WI38 (cell line): Measurements from ENCODE around the gene ANKRA2.
"Not testable (repeated sequence)": the region's sequence is repeated elsewhere in the genome, so short reads cannot be mapped to it uniquely, and the experiment has no call there.

Experiments used
- H3K4me3 ChIP-seq: 2 replicates; pipeline ENCODE4 v1.5.1; 2011; ENCODE audit warnings: low read depth, mild to moderate bottlenecking, control low read depth, low read length
- TF ChIP-seq, protein P1 (sequence below): IDR thresholded peaks from 2 replicates; pipeline ENCODE4 v1.5.1; 2012; ENCODE audit warnings: low read depth, mild to moderate bottlenecking, control low read depth, low read length

ANKRA2 gene

DNA sequence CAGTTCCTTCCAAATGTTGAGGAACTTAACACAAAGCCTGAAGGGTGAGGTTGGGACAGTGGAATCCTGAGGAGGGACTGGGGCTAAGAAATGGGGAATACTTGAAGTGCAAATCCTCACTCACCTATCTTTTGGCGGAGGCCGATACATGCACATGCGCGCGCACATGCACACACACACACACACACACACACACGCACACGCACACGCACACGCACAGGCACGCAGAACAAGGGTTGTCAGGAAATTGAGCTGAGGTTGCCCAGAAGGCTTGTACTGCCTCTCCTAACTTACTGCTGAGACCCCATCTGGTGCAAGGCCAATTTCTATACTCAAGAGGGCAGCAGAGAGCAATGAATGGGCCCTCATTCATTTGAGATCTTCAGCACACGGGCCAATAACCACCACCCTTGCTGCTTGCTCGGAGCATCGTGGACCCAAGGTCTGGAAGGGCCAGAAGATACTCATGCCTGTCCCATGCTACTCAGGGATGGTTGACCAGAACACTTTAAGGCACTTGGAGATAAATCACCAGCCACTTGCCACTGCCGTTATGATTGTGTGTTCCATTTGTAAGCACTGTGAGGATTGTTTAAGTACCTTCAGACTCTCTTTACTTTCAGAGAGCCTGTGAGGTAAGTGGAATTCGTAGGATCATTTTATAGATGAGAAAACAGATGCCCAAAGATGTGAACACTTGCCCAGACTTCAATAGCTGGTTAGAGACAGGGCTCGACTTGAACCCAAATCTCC is 45.7 kb downstream of the ANKRA2 start:
- TF ChIP-seq, protein P1, sequence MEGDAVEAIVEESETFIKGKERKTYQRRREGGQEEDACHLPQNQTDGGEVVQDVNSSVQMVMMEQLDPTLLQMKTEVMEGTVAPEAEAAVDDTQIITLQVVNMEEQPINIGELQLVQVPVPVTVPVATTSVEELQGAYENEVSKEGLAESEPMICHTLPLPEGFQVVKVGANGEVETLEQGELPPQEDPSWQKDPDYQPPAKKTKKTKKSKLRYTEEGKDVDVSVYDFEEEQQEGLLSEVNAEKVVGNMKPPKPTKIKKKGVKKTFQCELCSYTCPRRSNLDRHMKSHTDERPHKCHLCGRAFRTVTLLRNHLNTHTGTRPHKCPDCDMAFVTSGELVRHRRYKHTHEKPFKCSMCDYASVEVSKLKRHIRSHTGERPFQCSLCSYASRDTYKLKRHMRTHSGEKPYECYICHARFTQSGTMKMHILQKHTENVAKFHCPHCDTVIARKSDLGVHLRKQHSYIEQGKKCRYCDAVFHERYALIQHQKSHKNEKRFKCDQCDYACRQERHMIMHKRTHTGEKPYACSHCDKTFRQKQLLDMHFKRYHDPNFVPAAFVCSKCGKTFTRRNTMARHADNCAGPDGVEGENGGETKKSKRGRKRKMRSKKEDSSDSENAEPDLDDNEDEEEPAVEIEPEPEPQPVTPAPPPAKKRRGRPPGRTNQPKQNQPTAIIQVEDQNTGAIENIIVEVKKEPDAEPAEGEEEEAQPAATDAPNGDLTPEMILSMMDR, result peak; percentile 78
- no peak overlapping the region for H3K4me3 ChIP-seq

DNA sequence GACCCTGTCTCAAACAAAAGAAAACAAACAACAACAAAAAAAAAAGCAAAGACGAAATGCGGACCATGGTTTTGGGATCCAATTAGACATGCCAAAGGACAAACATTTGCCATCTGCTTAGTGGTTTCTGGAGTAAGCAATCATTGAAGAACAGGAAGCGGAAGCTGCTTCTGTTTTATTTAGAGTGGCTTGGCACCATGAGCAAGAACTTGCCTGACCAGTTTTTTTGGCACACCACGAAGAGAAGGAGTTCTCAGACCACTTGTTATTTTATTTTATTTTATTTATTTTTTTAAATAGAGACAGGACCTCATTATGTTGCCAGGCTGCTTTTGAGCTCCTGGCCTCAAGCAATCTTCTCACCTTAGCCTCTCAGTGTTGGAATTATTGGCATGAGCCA is 50.2 kb downstream of the ANKRA2 start:
- TF ChIP-seq, protein P1, result no peak
- no peak overlapping the region for H3K4me3 ChIP-seq

DNA sequence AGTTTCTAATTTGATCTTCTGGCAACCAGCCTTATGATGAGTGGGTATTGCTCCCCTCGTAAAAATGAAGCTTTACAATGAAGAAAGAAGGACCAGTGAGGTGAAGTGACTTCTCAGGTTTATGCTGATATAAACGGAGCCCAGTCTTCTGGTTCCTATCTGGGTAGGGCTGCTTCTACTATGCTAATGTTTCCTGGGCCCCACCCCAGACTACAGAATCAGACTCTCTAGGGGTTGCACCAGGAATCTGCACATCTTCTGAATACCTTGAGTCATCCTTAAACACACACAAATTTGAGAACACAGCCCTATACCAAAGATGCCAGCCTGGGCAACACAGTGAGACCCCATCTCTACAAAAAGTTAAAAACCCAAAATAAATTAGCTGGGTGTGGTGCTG is 51.0 kb downstream of the ANKRA2 start:
- TF ChIP-seq, protein P1, result no peak
- H3K4me3 ChIP-seq, result no peak overlapping the region

DNA sequence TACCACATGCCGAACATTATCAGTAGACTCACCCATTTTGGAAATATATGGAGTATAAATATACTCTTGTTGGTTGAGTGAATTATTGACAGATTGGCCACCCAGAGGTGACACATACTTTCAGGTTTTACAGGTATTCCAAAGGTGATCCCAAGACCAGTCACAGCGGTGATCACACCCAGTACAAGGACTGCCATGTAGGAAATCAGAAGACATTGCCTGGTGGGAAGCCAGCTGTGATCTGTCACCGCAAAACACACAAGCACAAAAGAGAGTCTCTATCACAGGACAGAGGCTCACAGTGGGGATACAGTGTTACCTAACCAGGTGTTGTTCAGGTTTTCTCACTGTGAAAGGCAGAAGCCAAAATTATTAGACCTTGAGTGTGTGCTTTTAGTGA is 51.4 kb downstream of the ANKRA2 start:
- no peak overlapping the region for H3K4me3 ChIP-seq
- TF ChIP-seq, protein P1, result no peak

DNA sequence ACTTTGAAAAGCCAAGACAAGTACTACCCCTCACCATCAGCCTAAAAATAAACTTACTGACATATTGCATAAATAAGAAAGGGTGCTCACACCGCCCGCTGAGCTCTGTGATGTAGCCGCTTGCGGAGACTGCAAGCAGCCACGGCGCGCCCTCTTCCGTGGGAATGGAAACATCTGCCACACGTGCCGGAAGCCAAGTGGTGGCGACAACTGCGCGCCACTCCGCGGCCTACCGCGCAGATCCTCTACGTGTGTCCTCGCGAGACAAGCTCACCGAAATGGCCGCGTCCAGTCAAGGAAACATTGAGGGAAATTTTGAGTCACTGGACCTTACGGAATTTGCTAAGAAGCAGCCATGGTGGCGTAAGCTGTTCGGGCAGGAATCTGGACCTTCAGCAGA is 56.9 kb downstream of the ANKRA2 start:
- not testable (repeated sequence) for H3K4me3 ChIP-seq

DNA sequence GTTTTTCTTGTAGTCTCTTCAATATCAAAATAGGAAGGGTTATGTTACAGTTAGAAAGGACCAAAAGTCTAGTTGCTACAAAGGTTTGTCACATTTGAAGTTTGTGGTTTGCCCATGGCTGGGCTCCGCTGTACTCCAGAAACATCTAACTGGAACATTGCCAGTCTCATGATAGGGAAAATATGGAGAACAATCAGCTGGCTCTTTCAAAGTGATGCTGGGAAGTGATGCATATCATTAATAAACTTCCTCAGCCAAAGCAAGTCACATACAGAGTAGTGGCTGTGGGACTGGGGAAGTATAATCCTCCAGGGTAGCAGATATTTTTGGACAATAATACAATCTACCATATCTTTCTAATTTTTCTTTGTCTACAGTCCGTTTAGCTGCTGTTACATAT is 58.4 kb downstream of the ANKRA2 start:
- no peak overlapping the region for H3K4me3 ChIP-seq
- TF ChIP-seq, protein P1, result no peak

DNA sequence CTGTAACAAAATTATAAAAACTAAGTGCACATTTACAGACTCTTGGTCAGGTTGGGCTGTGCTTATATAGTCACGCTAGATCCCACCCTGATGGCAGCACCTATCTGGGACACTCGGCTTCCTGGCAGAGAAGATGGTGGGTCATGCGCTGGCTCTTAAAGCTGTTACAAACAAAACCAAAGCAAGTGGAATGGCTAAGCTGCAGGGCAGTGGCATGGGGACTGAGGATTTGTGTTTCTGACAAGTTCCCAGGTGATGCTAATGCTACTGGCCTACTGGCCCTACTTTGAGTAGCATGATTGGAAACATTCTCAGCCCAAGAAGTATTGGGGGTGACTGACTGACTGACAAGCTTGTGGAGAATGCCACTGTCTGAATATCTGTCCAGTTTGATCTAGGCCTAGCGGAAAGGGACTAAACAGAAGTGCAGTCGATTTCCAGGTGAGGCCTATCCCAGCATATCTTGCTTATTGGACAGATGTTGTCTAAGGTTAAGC is 58.9 kb downstream of the ANKRA2 start:
- TF ChIP-seq, protein P1, result no peak

More for the DNA sequence above, 58.9 kb downstream of the ANKRA2 start:
- no peak overlapping the region for H3K4me3 ChIP-seq
